Spleen (tissue), 11 donors: Measurements from ENCODE around the gene SIAH1. TPM values are rescaled to one million over a fixed set of nuclear protein-coding genes. Genes with fewer than 3 reads are reported as not detected.
A peak's percentile ranks its signal among the peaks of the same experiment; 100 is the strongest.

Source experiments
- DNase-seq: peaks from one replicate; pipeline ENCODE4 v3.0.0-alpha.2; 2020
- H3K27ac ChIP-seq, 8 donors: fragments of 200-600 bp; sonication (generic) in 7 of 8; 1 replicate in 4 of 8; 2 replicates in 4 of 8; pipeline versions ENCODE4 v1.5.0 to v1.8.0; 2016 to 2021; ENCODE audit warnings: inconsistent platforms in 4 of 8, mild to moderate bottlenecking in 4 of 8, moderate library complexity in 1 of 8
- H3K27me3 ChIP-seq, 7 donors: fragments of 200-600 bp; sonication (generic) in 6 of 7; replicated peaks in 1 of 7; 1 replicate in 4 of 7; 2 replicates in 3 of 7; pipeline versions ENCODE4 v1.5.0 to v1.8.0; 2016 to 2021; ENCODE audit warnings: inconsistent platforms in 3 of 7, mild to moderate bottlenecking in 1 of 7
- H3K36me3 ChIP-seq, 6 donors: fragments of 200-600 bp; sonication (generic) in 5 of 6; 1 replicate in 4 of 6; 2 replicates in 2 of 6; pipeline versions ENCODE4 v1.5.0 to v1.8.0; 2016 to 2021; ENCODE audit warnings: inconsistent platforms in 2 of 6
- H3K4me1 ChIP-seq, 6 donors: fragments of 200-600 bp; sonication (generic) in 5 of 6; 1 replicate in 3 of 6; 2 replicates in 3 of 6; pipeline versions ENCODE4 v1.5.0 to v1.8.0; 2016 to 2021; ENCODE audit warnings: inconsistent platforms in 3 of 6
- H3K4me3 ChIP-seq, 8 donors: fragments of 200-600 bp; sonication (generic) in 7 of 8; 1 replicate in 4 of 8; 2 replicates in 4 of 8; pipeline versions ENCODE4 v1.5.0 to v1.8.0; 2016 to 2021; ENCODE audit warnings: inconsistent platforms in 4 of 8, mild to moderate bottlenecking in 4 of 8, moderate library complexity in 2 of 8
- H3K9me3 ChIP-seq, 8 donors: fragments of 200-600 bp; sonication (generic) in 7 of 8; 1 replicate in 4 of 8; 2 replicates in 4 of 8; pipeline versions ENCODE4 v1.5.0 to v1.8.0; 2016 to 2021; ENCODE audit warnings: inconsistent platforms in 4 of 8
- CTCF ChIP-seq, 11 experiments: fragments of 200-600 bp in 7 of 11; fragments of 450-650 bp in 4 of 11; sonication (generic) in 4 of 11; IDR thresholded peaks in 8 of 11; conservative IDR thresholded peaks in 3 of 11; 1 replicate in 7 of 11; 2 replicates in 4 of 11; pipeline versions ENCODE4 v1.4.0 to v1.8.0; 2016 to 2021; ENCODE audit warnings: antibody characterized with exemption in 11 of 11, inconsistent platforms in 4 of 11, mild to moderate bottlenecking in 1 of 11
- POLR2A ChIP-seq, 3 donors: fragments of 450-650 bp; IDR thresholded peaks; one replicate each; pipeline ENCODE4 v1.5.1; 2017; ENCODE audit warnings: antibody characterized with exemption in 3 of 3, mild to moderate bottlenecking in 1 of 3
- POLR2AphosphoS5 ChIP-seq, 3 donors: sonication (generic); formaldehyde crosslinking; IDR thresholded peaks; one replicate each; pipeline ENCODE4 v1.5.1; 2017; ENCODE audit warnings: antibody characterized with exemption in 3 of 3
- WGBS, 5 donors: extraction: QIAGEN DNeasy Blood & Tissue Kit in 3 of 5; methylation state at CpG; one replicate each; pipeline versions ENCODE4 v1.1.5 to v1.1.7; 2013 to 2018; 5-methylcytosine and 5-hydroxymethylcytosine counted together
- intact Hi-C: fragments of 100-400 bp; cut with DNase I; formaldehyde crosslinking; loops from one replicate; pipeline ENCODE4 v1.15.0; 2023; ENCODE audit warnings: low total_unique reads
- polyA plus RNA-seq, 3 donors: library from polyadenylated mRNA; stranded (reverse); fragments of 200-250 nt; gene quantifications; one replicate each; pipeline ENCODE4 v1.2.1, GENCODE V29; 2013
- total RNA-seq, 7 donors: library from RNA; depleted of rRNA in 3 of 7; stranded (reverse); fragments of >200 nt in 3 of 7; fragmentation: NEBNext Ultra II Directional in 4 of 7; extraction: Animal tissue kit (Norgen Biotek cat#: 25700) in 4 of 7; gene quantifications; one replicate each; pipeline versions ENCODE4 v1.1.0 to v1.2.1, GENCODE V29; 2016 to 2021
- donor health status: healthy with polysubstance abuse.
- donor health status: DM: no; HTN: no; CAD: no; lungs with moderate emphysema.
- donor health status: DM: no; HTN: no; CAD: no.
- donor health status: Bipolar disorder and iron deficiency.
- donor health status: healthy.
- donor health status: DM: no; HTN: no; CAD: no.
- donor health status: DM: yes; HTN: yes; CAD: no.

The SIAH1 gene
- total and polyA plus RNA-seq, 10 donors, result 11.9 to 32.6 (median 25.5) TPM

- no peak for TF ChIP-seq CTCF (IDR thresholded peaks at IDR 0.05 in 8 of 11, conservative IDR thresholded peaks at IDR 0.05 in 3 of 11)
- TF ChIP-seq POLR2AphosphoS5 (IDR thresholded peaks at IDR 0.05), result no peak
- DNase-seq, result no peak
- intact Hi-C loops, result no loop called here
- H3K27ac ChIP-seq, result peak overlapping the region in 4 of 8 donors; percentile 16 to 69 (median 36)
- no peak overlapping the region for H3K4me3 ChIP-seq
- peaks cover 0 to 57% (median 0%) of the 10 kb centered on the region in 6 donors for H3K36me3 ChIP-seq
- 69 to 94% (median 85%) methylated on average over 3 of the region's 3 CpGs for WGBS, 5 donors
- no peaks in the 10 kb centered on the region for H3K27me3 ChIP-seq
- no peaks in the 10 kb centered on the region for H3K9me3 ChIP-seq
- H3K4me1 ChIP-seq, result peaks cover 0 to 52% (median 16%) of the 10 kb centered on the region in 6 donors
These were observed 24.2 kb downstream of the SIAH1 start for GRCh38 chr16:48361012-48361411.

- H3K4me3 ChIP-seq, result no peak overlapping the region
- no peaks in the 10 kb centered on the region for H3K9me3 ChIP-seq
- H3K27ac ChIP-seq, result no peak overlapping the region
- intact Hi-C loops, result no loop called here
- peaks cover 0 to 42% (median 10%) of the 10 kb centered on the region in 6 donors for H3K4me1 ChIP-seq
- no peaks in the 10 kb centered on the region for H3K27me3 ChIP-seq
- DNase-seq, result no peak
- TF ChIP-seq POLR2AphosphoS5 (IDR thresholded peaks at IDR 0.05) (no peak), POLR2A (IDR thresholded peaks at IDR 0.05) (no peak), CTCF (IDR thresholded peaks at IDR 0.05 in 8 of 11, conservative IDR thresholded peaks at IDR 0.05 in 3 of 11) (no peak)
- peaks cover 0 to 67% (median 0%) of the 10 kb centered on the region in 6 donors for H3K36me3 ChIP-seq
- WGBS, 5 donors, result 91 to 99% (median 94%) methylated on average over 2 of the region's 2 CpGs
These were observed 25.2 kb downstream of the SIAH1 start for GRCh38 chr16:48359983-48360382.

GRCh38 chr16:48358419-48358818, 26.8 kb downstream of the SIAH1 start:
- Histone ChIP-seq H3K4me1 (peaks cover 0 to 36% (median 8%) of the 10 kb centered on the region in 6 donors), H3K4me3 (no peak overlapping the region), H3K36me3 (peaks cover 0 to 76% (median 0%) of the 10 kb centered on the region in 6 donors), H3K27ac (no peak overlapping the region), H3K27me3 (no peaks in the 10 kb centered on the region), H3K9me3 (no peaks in the 10 kb centered on the region)
- no peak for DNase-seq
- 91 to 96% (median 93%) methylated on average over 3 of the region's 3 CpGs for WGBS, 5 donors
- TF ChIP-seq POLR2AphosphoS5 (IDR thresholded peaks at IDR 0.05) (no peak), CTCF (IDR thresholded peaks at IDR 0.05 in 8 of 11, conservative IDR thresholded peaks at IDR 0.05 in 3 of 11) (no peak), POLR2A (IDR thresholded peaks at IDR 0.05) (no peak)
- intact Hi-C loops, result no loop called here

- DNase-seq, result no peak
- 89 to 99% (median 94%) methylated on average over 4 of the region's 4 CpGs for WGBS, 5 donors
- peak overlapping the region in 1 of 8 donors; percentile 13 for H3K27ac ChIP-seq
- TF ChIP-seq CTCF (IDR thresholded peaks at IDR 0.05 in 8 of 11, conservative IDR thresholded peaks at IDR 0.05 in 3 of 11) (no peak), POLR2A (IDR thresholded peaks at IDR 0.05) (no peak), POLR2AphosphoS5 (IDR thresholded peaks at IDR 0.05) (no peak)
- H3K36me3 ChIP-seq, result peaks cover 0 to 79% (median 10%) of the 10 kb centered on the region in 6 donors
- no peak overlapping the region for H3K4me3 ChIP-seq
- intact Hi-C loops, result no loop called here
- H3K4me1 ChIP-seq, result peaks cover 0 to 37% (median 12%) of the 10 kb centered on the region in 6 donors
- H3K27me3 ChIP-seq, result no peaks in the 10 kb centered on the region
- H3K9me3 ChIP-seq, result no peaks in the 10 kb centered on the region
These were observed 28.4 kb downstream of the SIAH1 start for GRCh38 chr16:48356633-48357376.
